HL-60 (cell line): ENCODE results near the gene FBN1.

Experiments used
- CTCF ChIP-seq: IDR thresholded peaks from one replicate; pipeline ENCODE4 v1.5.1; 2011; ENCODE audit warnings: low read length, control low read depth, inconsistent platforms; ENCODE audit not compliant: insufficient read depth
- POLR2AphosphoS5 ChIP-seq: IDR thresholded peaks from 2 replicates; pipeline ENCODE4 v1.6.1; 2012; ENCODE audit warnings: low read depth

- no peak for TF ChIP-seq CTCF
- TF ChIP-seq POLR2AphosphoS5 = no peak
These were observed 98.2 kb downstream of the FBN1 start for GRCh38 chr15:48547286-48547685.
